ENCODE results near the gene CPN2.

CPN2 gene

GRCh38 chr3:194370753-194371152 is 19.6 kb upstream of the CPN2 start:
- POLR2A ChIA-PET: no interaction called here
- CTCF ChIA-PET: no interaction called here
- no peak for DNase-seq (ENCODE audit: extremely low spot score)
- TF ChIP-seq ELF4 (IDR thresholded peaks at IDR 0.05) (no peak), FOXM1 (IDR thresholded peaks at IDR 0.05; ENCODE audit: borderline replicate concordance) (no peak), PKNOX1 (IDR thresholded peaks at IDR 0.05) (no peak), CTBP1 (IDR thresholded peaks at IDR 0.05; ENCODE audit: borderline replicate concordance) (no peak), ARNT (IDR thresholded peaks at IDR 0.05) (no peak), BHLHE40 (IDR thresholded peaks at IDR 0.05; ENCODE audit: borderline replicate concordance) (no peak)

- TF ChIP-seq FOXM1 (IDR thresholded peaks at IDR 0.05; ENCODE audit: borderline replicate concordance): no peak
- TF ChIP-seq ZNF384 (IDR thresholded peaks at IDR 0.05): no peak
- no peak for TF ChIP-seq SUZ12 (IDR thresholded peaks at IDR 0.05)
- TF ChIP-seq FOXK2 (IDR thresholded peaks at IDR 0.05): no peak
- no peak for TF ChIP-seq NFRKB (IDR thresholded peaks at IDR 0.05)
- no peak for DNase-seq (ENCODE audit: extremely low spot score)
- ChIA-PET POLR2A (no interaction called here), CTCF (no interaction called here)
Observed at GRCh38 chr3:194369522-194370279, 18.6 kb upstream of the CPN2 start, which contains the start of gene LRRC15. TSS of gene LRRC15 (minus strand) at chr3:194369743. CDS start at chr3:194361043, 8,700 bp downstream.

- CTCF ChIA-PET: no interaction called here
Observed at GRCh38 chr3:194368918-194369317, 17.8 kb upstream of the CPN2 start.

GRCh38 chr3:194367992-194368841 is 17.1 kb upstream of the CPN2 start:
- no peak for DNase-seq (ENCODE audit: extremely low spot score)
- TF ChIP-seq NFRKB (IDR thresholded peaks at IDR 0.05): no peak
- TF ChIP-seq FOXK2 (IDR thresholded peaks at IDR 0.05): no peak
- no peak for TF ChIP-seq ZNF384 (IDR thresholded peaks at IDR 0.05)
- TF ChIP-seq CTBP1 (IDR thresholded peaks at IDR 0.05; ENCODE audit: borderline replicate concordance): no peak
- no peak for TF ChIP-seq ARNT (IDR thresholded peaks at IDR 0.05)
- no peak for TF ChIP-seq LEF1 (IDR thresholded peaks at IDR 0.05; ENCODE audit: borderline replicate concordance)
- no peak for TF ChIP-seq TARDBP (IDR thresholded peaks at IDR 0.05)
- no peak for TF ChIP-seq BHLHE40 (IDR thresholded peaks at IDR 0.05; ENCODE audit: borderline replicate concordance)
- no peak for TF ChIP-seq HDGF (IDR thresholded peaks at IDR 0.05; ENCODE audit: borderline replicate concordance)
- TF ChIP-seq FOXA1 (IDR thresholded peaks at IDR 0.05): no peak
- TF ChIP-seq SUZ12 (IDR thresholded peaks at IDR 0.05): no peak
- no peak for TF ChIP-seq PKNOX1 (IDR thresholded peaks at IDR 0.05)
- POLR2A ChIA-PET: no interaction called here
- CTCF ChIA-PET: interaction anchor here (0.6 kb wide), 1 partner anchor 1528 kb away, joined by 3 read pairs; no protein-coding TSS in a partner anchor

More at GRCh38 chr3:194368918-194369317, 17.8 kb upstream of the CPN2 start:
- DNase-seq (ENCODE audit: extremely low spot score): no peak
- TF ChIP-seq L3MBTL2 (conservative IDR thresholded peaks at IDR 0.05): no peak
- TF ChIP-seq TARDBP (IDR thresholded peaks at IDR 0.05): no peak
- no peak for TF ChIP-seq LEF1 (IDR thresholded peaks at IDR 0.05; ENCODE audit: borderline replicate concordance)
- TF ChIP-seq CTBP1 (IDR thresholded peaks at IDR 0.05; ENCODE audit: borderline replicate concordance): no peak
- TF ChIP-seq BHLHE40 (IDR thresholded peaks at IDR 0.05; ENCODE audit: borderline replicate concordance): no peak
- TF ChIP-seq SUZ12 (IDR thresholded peaks at IDR 0.05): no peak
- no peak for TF ChIP-seq ARNT (IDR thresholded peaks at IDR 0.05)
- no peak for TF ChIP-seq SP1 (IDR thresholded peaks at IDR 0.05)
- TF ChIP-seq NFRKB (IDR thresholded peaks at IDR 0.05): no peak
- no peak for TF ChIP-seq FOXK2 (IDR thresholded peaks at IDR 0.05)
- no peak for TF ChIP-seq FOXA1 (IDR thresholded peaks at IDR 0.05)
- no peak for TF ChIP-seq FOXM1 (IDR thresholded peaks at IDR 0.05; ENCODE audit: borderline replicate concordance)
- TF ChIP-seq HDGF (IDR thresholded peaks at IDR 0.05; ENCODE audit: borderline replicate concordance): no peak
- TF ChIP-seq ELF4 (IDR thresholded peaks at IDR 0.05): no peak
- no peak for TF ChIP-seq PKNOX1 (IDR thresholded peaks at IDR 0.05)
- no peak for TF ChIP-seq ZNF384 (IDR thresholded peaks at IDR 0.05)
- POLR2A ChIA-PET: no interaction called here

- TF ChIP-seq FOXK2 (IDR thresholded peaks at IDR 0.05) (no peak), ZNF384 (IDR thresholded peaks at IDR 0.05) (no peak), HDGF (IDR thresholded peaks at IDR 0.05; ENCODE audit: borderline replicate concordance) (no peak), TARDBP (IDR thresholded peaks at IDR 0.05) (no peak), LEF1 (IDR thresholded peaks at IDR 0.05; ENCODE audit: borderline replicate concordance) (no peak), L3MBTL2 (conservative IDR thresholded peaks at IDR 0.05) (no peak), ELF4 (IDR thresholded peaks at IDR 0.05) (no peak), FOXA1 (IDR thresholded peaks at IDR 0.05) (no peak), FOXM1 (IDR thresholded peaks at IDR 0.05; ENCODE audit: borderline replicate concordance) (no peak), NFRKB (IDR thresholded peaks at IDR 0.05) (no peak), SUZ12 (IDR thresholded peaks at IDR 0.05) (no peak)
- DNase-seq (ENCODE audit: extremely low spot score): no peak
- ChIA-PET POLR2A (no interaction called here), CTCF (no interaction called here)
Observed at GRCh38 chr3:194365978-194366490, 14.9 kb upstream of the CPN2 start.

All from HEK293T (cell line).